ENCODE data around the gene CA9. TPM values are rescaled to one million over a fixed set of nuclear protein-coding genes. Genes with fewer than 3 reads are reported as not detected.

The CA9 gene
- total RNA-seq, 1 donor from 2014 or later: 3.9 TPM

- Histone ChIP-seq H3K4me1 (peaks cover 5 to 32% of the 10 kb centered on the region in 2 donors), H3K36me3 (peaks cover 6 to 21% of the 10 kb centered on the region in 2 donors), H3K27ac (peak overlapping the region; percentile 97 to 100), H3K4me3 (peak overlapping the region; percentile 88 to 99), H3K9me3 (no peaks in the 10 kb centered on the region), H3K27me3 (no peaks in the 10 kb centered on the region)
- DNase-seq (ENCODE audit: low spot score in 2 of 2): no peak
- TF ChIP-seq CTCF (IDR thresholded peaks at IDR 0.05): no peak
- intact Hi-C loops (cut with DNase I): loop anchor here (1.0 to 10.0 kb wide), 6 partner anchors 33 to 665 kb away; partner anchors contain the start of genes FAM221B, HRCT1, SPAAR and SPAG8
Observed at GRCh38 chr9:35656831-35657545, 16.7 kb upstream of the CA9 start.

- Histone ChIP-seq H3K9me3 (no peaks in the 10 kb centered on the region), H3K4me1 (peaks cover 5 to 35% of the 10 kb centered on the region in 2 donors), H3K27ac (peak within 1 kb of the TSS; percentile 97 to 100), H3K4me3 (peak within 1 kb of the TSS; percentile 88 to 99), H3K27me3 (no peaks in the 10 kb centered on the region), H3K36me3 (peaks cover 6 to 23% of the 10 kb centered on the region in 2 donors)
- TF ChIP-seq CTCF (IDR thresholded peaks at IDR 0.05): peak; percentile 32 to 56 (median 34)
- intact Hi-C loops (cut with DNase I): loop anchor here (1.0 to 10.0 kb wide), 6 partner anchors 33 to 665 kb away; partner anchors contain the start of genes FAM221B, HRCT1, SPAAR and SPAG8
- DNase-seq (ENCODE audit: low spot score in 2 of 2): peak; percentile 90 to 99
Observed at GRCh38 chr9:35657546-35658136, 16.1 kb upstream of the CA9 start, which contains the start of gene RMRP. RMRP (minus strand) TSS chr9:35658019.

- intact Hi-C loops (cut with DNase I): loop anchor here (5.0 to 10.0 kb wide), 4 partner anchors 154 to 666 kb away; partner anchors contain the start of genes FAM221B, HRCT1, SPAAR and SPAG8
- H3K9me3 ChIP-seq: no peaks in the 10 kb centered on the region
- H3K4me1 ChIP-seq: peaks cover 5 to 35% of the 10 kb centered on the region in 2 donors
- TF ChIP-seq CTCF (IDR thresholded peaks at IDR 0.05): peak; percentile 41 to 64 (median 63)
- no peaks in the 10 kb centered on the region for H3K27me3 ChIP-seq
- peak in 1 of 2 donors; percentile 91 for DNase-seq (ENCODE audit: low spot score in 2 of 2)
- peaks cover 6 to 23% of the 10 kb centered on the region in 2 donors for H3K36me3 ChIP-seq
- H3K4me3 ChIP-seq: peak within 1 kb of the TSS; percentile 88 to 99
- H3K27ac ChIP-seq: peak within 1 kb of the TSS; percentile 97 to 100
Observed at GRCh38 chr9:35658137-35658967, 15.4 kb upstream of the CA9 start, which contains the start of gene CCDC107. CCDC107 (plus strand) TSS chr9:35658292; CDS start chr9:35658380, 88 bp downstream.

- peak overlapping the region; percentile 97 to 100 for H3K27ac ChIP-seq
- TF ChIP-seq CTCF (IDR thresholded peaks at IDR 0.05): no peak
- H3K27me3 ChIP-seq: no peaks in the 10 kb centered on the region
- intact Hi-C loops (cut with DNase I): loop anchor here (1.0 to 10.0 kb wide), 5 partner anchors 69 to 667 kb away; partner anchors contain the start of genes FAM221B, HRCT1, SPAAR and SPAG8
- peak in 1 of 2 donors; percentile 85 for DNase-seq (ENCODE audit: low spot score in 2 of 2)
- H3K9me3 ChIP-seq: no peaks in the 10 kb centered on the region
- H3K36me3 ChIP-seq: peaks cover 6 to 23% of the 10 kb centered on the region in 2 donors
- peaks cover 5 to 35% of the 10 kb centered on the region in 2 donors for H3K4me1 ChIP-seq
- peak overlapping the region; percentile 88 to 99 for H3K4me3 ChIP-seq
Observed at GRCh38 chr9:35658968-35659220, 14.8 kb upstream of the CA9 start.

GRCh38 chr9:35659340-35659739 is 14.4 kb upstream of the CA9 start:
- Histone ChIP-seq H3K4me1 (peaks cover 5 to 35% of the 10 kb centered on the region in 2 donors), H3K9me3 (no peaks in the 10 kb centered on the region), H3K36me3 (peaks cover 6 to 23% of the 10 kb centered on the region in 2 donors), H3K27ac (peak overlapping the region; percentile 97 to 100), H3K4me3 (peak overlapping the region; percentile 88 to 99), H3K27me3 (no peaks in the 10 kb centered on the region)
- DNase-seq (ENCODE audit: low spot score in 2 of 2): peak in 1 of 2 donors; percentile 93
- no peak for TF ChIP-seq CTCF (IDR thresholded peaks at IDR 0.05)
- intact Hi-C loops (cut with DNase I): loop anchor here (1.0 to 10.0 kb wide), 5 partner anchors 69 to 667 kb away; partner anchors contain the start of genes FAM221B, HRCT1, SPAAR and SPAG8
